ENCODE data around the gene EMILIN3.

DNA sequence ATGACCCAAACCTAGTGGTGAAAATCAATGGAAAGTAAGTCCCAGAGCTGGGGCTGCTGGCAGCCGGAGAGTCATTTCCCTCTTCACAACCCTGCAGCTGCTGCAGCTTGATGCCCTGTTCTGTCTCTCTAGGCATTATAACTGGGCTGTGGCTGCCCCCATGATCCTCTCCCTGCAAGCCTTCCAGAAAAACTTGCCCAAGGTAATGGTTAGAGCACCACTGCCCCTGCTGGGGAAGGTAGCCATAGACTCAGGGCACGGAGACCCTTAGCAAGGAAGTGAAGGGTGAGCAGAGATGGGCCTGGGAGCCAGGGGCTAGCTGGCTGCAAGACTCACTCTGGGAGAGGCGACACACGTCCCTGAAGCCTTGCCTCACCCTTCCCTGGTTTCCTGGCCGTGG is 14.0 kb downstream of the EMILIN3 start:
- TF ChIP-seq, protein P1, sequence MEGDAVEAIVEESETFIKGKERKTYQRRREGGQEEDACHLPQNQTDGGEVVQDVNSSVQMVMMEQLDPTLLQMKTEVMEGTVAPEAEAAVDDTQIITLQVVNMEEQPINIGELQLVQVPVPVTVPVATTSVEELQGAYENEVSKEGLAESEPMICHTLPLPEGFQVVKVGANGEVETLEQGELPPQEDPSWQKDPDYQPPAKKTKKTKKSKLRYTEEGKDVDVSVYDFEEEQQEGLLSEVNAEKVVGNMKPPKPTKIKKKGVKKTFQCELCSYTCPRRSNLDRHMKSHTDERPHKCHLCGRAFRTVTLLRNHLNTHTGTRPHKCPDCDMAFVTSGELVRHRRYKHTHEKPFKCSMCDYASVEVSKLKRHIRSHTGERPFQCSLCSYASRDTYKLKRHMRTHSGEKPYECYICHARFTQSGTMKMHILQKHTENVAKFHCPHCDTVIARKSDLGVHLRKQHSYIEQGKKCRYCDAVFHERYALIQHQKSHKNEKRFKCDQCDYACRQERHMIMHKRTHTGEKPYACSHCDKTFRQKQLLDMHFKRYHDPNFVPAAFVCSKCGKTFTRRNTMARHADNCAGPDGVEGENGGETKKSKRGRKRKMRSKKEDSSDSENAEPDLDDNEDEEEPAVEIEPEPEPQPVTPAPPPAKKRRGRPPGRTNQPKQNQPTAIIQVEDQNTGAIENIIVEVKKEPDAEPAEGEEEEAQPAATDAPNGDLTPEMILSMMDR (IDR thresholded peaks at IDR 0.05; ENCODE audit: insufficient read depth, low read length, poor library complexity, severe bottlenecking), result no peak
- no peak for TF ChIP-seq EZH2phosphoT487 (conservative IDR thresholded peaks at IDR 0.05; ENCODE audit: low read length)

Data from SU-DHL-6 (cell line).